Measurements from ENCODE around the gene SLC37A3. TPM values are rescaled to one million over a fixed set of nuclear protein-coding genes. Genes with fewer than 3 reads are reported as not detected.

The SLC37A3 gene
- total RNA-seq: 10 to 100 TPM; 23.2 to 50.5 (median 38.1) TPM
- 32.2 TPM for total RNA-seq (2013)
- total RNA-seq: 18.7 to 68.6 (median 46.8) reads per million in 29 experiments

- Mint-ChIP-seq H3K4me3 (peak within 1 kb of the TSS; percentile 86 to 95 (median 93)), H3K27me3 (no peaks in the 10 kb centered on the region), H3K36me3 (no peaks in the 10 kb centered on the region), H3K9me3 (no peaks in the 10 kb centered on the region), H3K27ac (peak within 1 kb of the TSS; percentile 77 to 84), H3K4me1 (peaks cover 26 to 29% (median 27%) of the 10 kb centered on the region in 3 donors)
- no peaks in the 10 kb centered on the region for H3K27me3 ChIP-seq (replicated peaks in 1 of 2; ENCODE audit: control insufficient read depth in 2 of 2, extremely low read depth in 1 of 2, insufficient read depth in 2 of 2, low read length in 1 of 2)
- DNase-seq: peak; percentile 62 to 89 (median 81)
- peaks cover 2 to 22% of the 10 kb centered on the region in 2 experiments for H3K4me1 ChIP-seq (ENCODE audit: control insufficient read depth in 1 of 2, extremely low read depth in 1 of 2, insufficient read depth in 2 of 2, low read length in 2 of 2)
- WGBS (ENCODE audit: insufficient coverage): 1% methylated on average over 36 of the region's 66 CpGs
- H3K4me3 ChIP-seq (ENCODE audit: control insufficient read depth in 1 of 2, extremely low read depth in 1 of 2, low read length in 1 of 2): peak within 1 kb of the TSS; percentile 71 to 82
- no peaks in the 10 kb centered on the region for H3K36me3 ChIP-seq (ENCODE audit: control insufficient read depth in 2 of 2, extremely low read depth in 1 of 2, insufficient read depth in 1 of 2, low read length in 1 of 2)
- peak; percentile 97 to 99 (median 99) for ATAC-seq (replicated peaks in 1 of 4)
- POLR2A ChIA-PET: no interaction called here
- CTCF ChIA-PET: interaction anchor here (0.6 to 1.1 kb wide), 4 partner anchors 39 to 617 kb away, joined by 4 to 10 read pairs (median 4); no protein-coding TSS in a partner anchor
- peak within 1 kb of the TSS; percentile 28 for H3K27ac ChIP-seq (ENCODE audit: low read length)
- H3K9me3 ChIP-seq: no peaks in the 10 kb centered on the region
Measured at GRCh38 chr7:140397784-140398750, at the start of gene SLC37A3. SLC37A3 (minus strand) TSS chr7:140398530; CDS start chr7:140382526, 16,004 bp downstream.

- no peaks in the 10 kb centered on the region for H3K27me3 Mint-ChIP-seq
- H3K9me3 Mint-ChIP-seq: no peaks in the 10 kb centered on the region
- Histone ChIP-seq H3K9me3 (no peaks in the 10 kb centered on the region), H3K27ac (ENCODE audit: low read length) (no peak overlapping the region), H3K4me1 (ENCODE audit: control insufficient read depth in 1 of 2, extremely low read depth in 1 of 2, insufficient read depth in 2 of 2, low read length in 2 of 2) (peaks cover 2 to 4% of the 10 kb centered on the region in 2 experiments), H3K4me3 (ENCODE audit: control insufficient read depth in 1 of 2, extremely low read depth in 1 of 2, low read length in 1 of 2) (no peak overlapping the region), H3K27me3 (replicated peaks in 1 of 2; ENCODE audit: control insufficient read depth in 2 of 2, extremely low read depth in 1 of 2, insufficient read depth in 2 of 2, low read length in 1 of 2) (no peaks in the 10 kb centered on the region), H3K36me3 (ENCODE audit: control insufficient read depth in 2 of 2, extremely low read depth in 1 of 2, insufficient read depth in 1 of 2, low read length in 1 of 2) (peaks cover 0 to 6% of the 10 kb centered on the region in 2 donors)
- peaks cover 13% of the 10 kb centered on the region for H3K36me3 Mint-ChIP-seq
- CTCF ChIA-PET: interaction anchor here in 1 of 2 donors (0.6 kb wide), 2 partner anchors 20 to 30 kb away, joined by 4 to 6 read pairs; no protein-coding TSS in a partner anchor
- DNase-seq: no peak
- peak in 2 of 4 experiments; percentile 44 to 48 for ATAC-seq (replicated peaks in 1 of 4)
- H3K4me1 Mint-ChIP-seq: peaks cover 18 to 50% (median 23%) of the 10 kb centered on the region in 3 donors
- H3K27ac Mint-ChIP-seq: peak overlapping the region; percentile 1 to 78
- 100% methylated on average over 1 of the region's 7 CpGs for WGBS (ENCODE audit: insufficient coverage)
- POLR2A ChIA-PET: no interaction called here
- no peak overlapping the region for H3K4me3 Mint-ChIP-seq
Measured at GRCh38 chr7:140447841-140448240, 49.5 kb upstream of the SLC37A3 start.

- Histone ChIP-seq H3K27me3 (replicated peaks in 1 of 2; ENCODE audit: control insufficient read depth in 2 of 2, extremely low read depth in 1 of 2, insufficient read depth in 2 of 2, low read length in 1 of 2) (no peaks in the 10 kb centered on the region), H3K4me3 (ENCODE audit: control insufficient read depth in 1 of 2, extremely low read depth in 1 of 2, low read length in 1 of 2) (no peak overlapping the region), H3K4me1 (ENCODE audit: control insufficient read depth in 1 of 2, extremely low read depth in 1 of 2, insufficient read depth in 2 of 2, low read length in 2 of 2) (peaks cover 2 to 4% of the 10 kb centered on the region in 2 experiments), H3K9me3 (no peaks in the 10 kb centered on the region), H3K36me3 (ENCODE audit: control insufficient read depth in 2 of 2, extremely low read depth in 1 of 2, insufficient read depth in 1 of 2, low read length in 1 of 2) (no peaks in the 10 kb centered on the region), H3K27ac (ENCODE audit: low read length) (no peak overlapping the region)
- DNase-seq (no peak), ATAC-seq (replicated peaks in 1 of 4) (no peak)
- CTCF ChIA-PET: no interaction called here
- peaks cover 13 to 40% (median 15%) of the 10 kb centered on the region in 3 donors for H3K4me1 Mint-ChIP-seq
- H3K27me3 Mint-ChIP-seq: no peaks in the 10 kb centered on the region
- POLR2A ChIA-PET: no interaction called here
- H3K27ac Mint-ChIP-seq: no peak overlapping the region
- H3K4me3 Mint-ChIP-seq: no peak overlapping the region
- H3K36me3 Mint-ChIP-seq: peaks cover 2% of the 10 kb centered on the region
- no peaks in the 10 kb centered on the region for H3K9me3 Mint-ChIP-seq
- 98% methylated on average over 7 of the region's 11 CpGs for WGBS (ENCODE audit: insufficient coverage)
Measured at GRCh38 chr7:140446467-140446866, 48.1 kb upstream of the SLC37A3 start.

GRCh38 chr7:140441519-140441918, 43.2 kb upstream of the SLC37A3 start:
- Histone ChIP-seq H3K4me3 (ENCODE audit: control insufficient read depth in 1 of 2, extremely low read depth in 1 of 2, low read length in 1 of 2) (no peak overlapping the region), H3K9me3 (no peaks in the 10 kb centered on the region), H3K36me3 (ENCODE audit: control insufficient read depth in 2 of 2, extremely low read depth in 1 of 2, insufficient read depth in 1 of 2, low read length in 1 of 2) (no peaks in the 10 kb centered on the region), H3K27me3 (replicated peaks in 1 of 2; ENCODE audit: control insufficient read depth in 2 of 2, extremely low read depth in 1 of 2, insufficient read depth in 2 of 2, low read length in 1 of 2) (no peaks in the 10 kb centered on the region), H3K27ac (ENCODE audit: low read length) (no peak overlapping the region), H3K4me1 (ENCODE audit: control insufficient read depth in 1 of 2, extremely low read depth in 1 of 2, insufficient read depth in 2 of 2, low read length in 2 of 2) (no peaks in the 10 kb centered on the region)
- no peak for DNase-seq
- ATAC-seq (replicated peaks in 1 of 4): no peak
- CTCF ChIA-PET: interaction anchor here in 1 of 2 donors (0.6 kb wide), 1 partner anchor 280 kb away, joined by 5 read pairs; no protein-coding TSS in a partner anchor
- POLR2A ChIA-PET: no interaction called here
- no peaks in the 10 kb centered on the region for H3K27me3 Mint-ChIP-seq
- H3K4me3 Mint-ChIP-seq: no peak overlapping the region
- no peaks in the 10 kb centered on the region for H3K9me3 Mint-ChIP-seq
- WGBS (ENCODE audit: insufficient coverage): no CpG with 5 or more reads among the region's 2 CpGs
- H3K4me1 Mint-ChIP-seq: peaks cover 0 to 1% (median 0%) of the 10 kb centered on the region in 3 donors
- H3K27ac Mint-ChIP-seq: no peak overlapping the region
- H3K36me3 Mint-ChIP-seq: no peaks in the 10 kb centered on the region

- no peak overlapping the region for H3K4me3 ChIP-seq (ENCODE audit: control insufficient read depth in 1 of 2, extremely low read depth in 1 of 2, low read length in 1 of 2)
- no peak overlapping the region for H3K27ac ChIP-seq (ENCODE audit: low read length)
- H3K4me1 Mint-ChIP-seq: peaks cover 0 to 1% (median 0%) of the 10 kb centered on the region in 3 donors
- 96% methylated on average over 3 of the region's 3 CpGs for WGBS (ENCODE audit: insufficient coverage)
- H3K36me3 Mint-ChIP-seq: no peaks in the 10 kb centered on the region
- POLR2A ChIA-PET: interaction anchor here in 1 of 2 donors (0.6 kb wide), 1 partner anchor 897 kb away, joined by 5 read pairs; no protein-coding TSS in a partner anchor
- no peaks in the 10 kb centered on the region for H3K27me3 ChIP-seq (replicated peaks in 1 of 2; ENCODE audit: control insufficient read depth in 2 of 2, extremely low read depth in 1 of 2, insufficient read depth in 2 of 2, low read length in 1 of 2)
- ATAC-seq (replicated peaks in 1 of 4): no peak
- no peak overlapping the region for H3K27ac Mint-ChIP-seq
- CTCF ChIA-PET: interaction anchor here in 1 of 2 donors (0.5 to 0.6 kb wide), 2 partner anchors 14 to 63 kb away, joined by 4 to 8 read pairs; no protein-coding TSS in a partner anchor
- H3K4me3 Mint-ChIP-seq: no peak overlapping the region
- H3K4me1 ChIP-seq (ENCODE audit: control insufficient read depth in 1 of 2, extremely low read depth in 1 of 2, insufficient read depth in 2 of 2, low read length in 2 of 2): no peaks in the 10 kb centered on the region
- H3K36me3 ChIP-seq (ENCODE audit: control insufficient read depth in 2 of 2, extremely low read depth in 1 of 2, insufficient read depth in 1 of 2, low read length in 1 of 2): no peaks in the 10 kb centered on the region
- H3K9me3 ChIP-seq: no peaks in the 10 kb centered on the region
- peaks cover 0 to 2% of the 10 kb centered on the region in 2 donors for H3K27me3 Mint-ChIP-seq
- no peak for DNase-seq
- no peaks in the 10 kb centered on the region for H3K9me3 Mint-ChIP-seq
Measured at GRCh38 chr7:140440593-140440992, 42.3 kb upstream of the SLC37A3 start.

GRCh38 chr7:140439359-140439758, 41.0 kb upstream of the SLC37A3 start:
- no peak overlapping the region for H3K27ac ChIP-seq (ENCODE audit: low read length)
- POLR2A ChIA-PET: interaction anchor here in 1 of 2 donors (0.6 kb wide), 1 partner anchor 1045 kb away, joined by 3 read pairs; no protein-coding TSS in a partner anchor
- H3K9me3 Mint-ChIP-seq: no peaks in the 10 kb centered on the region
- peaks cover 0 to 7% of the 10 kb centered on the region in 2 experiments for H3K27me3 ChIP-seq (replicated peaks in 1 of 2; ENCODE audit: control insufficient read depth in 2 of 2, extremely low read depth in 1 of 2, insufficient read depth in 2 of 2, low read length in 1 of 2)
- CTCF ChIA-PET: interaction anchor here (0.5 to 0.7 kb wide), 4 partner anchors 240 to 823 kb away, joined by 3 to 5 read pairs (median 4); no protein-coding TSS in a partner anchor
- WGBS (ENCODE audit: insufficient coverage): no CpG with 5 or more reads among the region's 3 CpGs
- no peaks in the 10 kb centered on the region for H3K4me1 ChIP-seq (ENCODE audit: control insufficient read depth in 1 of 2, extremely low read depth in 1 of 2, insufficient read depth in 2 of 2, low read length in 2 of 2)
- no peak for DNase-seq
- H3K9me3 ChIP-seq: no peaks in the 10 kb centered on the region
- H3K27ac Mint-ChIP-seq: no peak overlapping the region
- H3K4me3 ChIP-seq (ENCODE audit: control insufficient read depth in 1 of 2, extremely low read depth in 1 of 2, low read length in 1 of 2): no peak overlapping the region
- H3K27me3 Mint-ChIP-seq: peaks cover 0 to 2% of the 10 kb centered on the region in 2 donors
- no peak for ATAC-seq (replicated peaks in 1 of 4)
- peaks cover 0 to 1% (median 0%) of the 10 kb centered on the region in 3 donors for H3K4me1 Mint-ChIP-seq
- H3K4me3 Mint-ChIP-seq: no peak overlapping the region
- no peaks in the 10 kb centered on the region for H3K36me3 Mint-ChIP-seq
- no peaks in the 10 kb centered on the region for H3K36me3 ChIP-seq (ENCODE audit: control insufficient read depth in 2 of 2, extremely low read depth in 1 of 2, insufficient read depth in 1 of 2, low read length in 1 of 2)

All from T-cell (primary cell).